GM18505 (cell line): Measurements from ENCODE around the gene CCDC178.

Experiments
- ATAC-seq: cut with Tn5 transposase; IDR thresholded peaks from one replicate; pipeline ENCODE4 v1.9.1; 2021; ENCODE audit not compliant: unreplicated experiment
- POLR2A ChIP-seq: IDR thresholded peaks from 4 replicates; pipeline ENCODE4 v1.6.1; 2011; ENCODE audit warnings: borderline replicate concordance; ENCODE audit not compliant: insufficient read depth, insufficient read length; ENCODE audit errors: extremely low read depth

The CCDC178 gene

DNA sequence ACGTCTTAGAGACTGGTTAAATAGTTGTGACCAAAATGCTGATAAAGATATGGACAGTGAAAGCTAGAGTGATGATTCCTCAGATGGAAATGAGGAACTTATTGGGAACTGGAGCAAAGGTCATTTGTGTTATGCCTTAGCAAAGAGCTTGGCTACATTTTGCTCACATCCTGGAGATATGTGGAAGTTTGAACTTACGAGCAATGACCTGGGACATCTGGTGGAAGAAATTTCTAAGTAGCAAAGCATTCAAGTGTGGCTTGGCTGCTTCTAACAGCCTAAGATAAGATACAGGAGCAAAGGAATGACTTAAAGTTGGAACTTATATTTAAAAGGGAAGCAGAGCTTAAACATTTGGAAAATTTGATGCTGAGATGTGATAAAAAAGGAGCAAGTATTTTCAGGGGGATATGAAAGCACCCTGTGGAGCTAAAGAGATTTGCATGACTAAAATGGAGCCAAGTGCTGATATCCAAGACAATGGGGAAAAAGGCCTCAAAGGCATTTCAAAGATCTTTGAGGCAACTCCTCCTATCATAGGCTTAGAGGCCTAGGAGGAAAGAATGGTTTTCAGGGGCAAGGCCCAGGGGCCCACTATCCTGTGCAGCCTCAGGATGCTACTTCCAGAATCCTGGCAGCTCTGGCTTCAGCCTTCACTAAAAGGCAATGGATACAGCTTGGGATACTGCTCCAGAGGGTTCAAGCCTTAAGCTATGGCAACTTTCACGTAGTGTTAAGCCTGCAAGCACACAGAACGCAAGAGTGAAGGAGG is 543.6 kb downstream of the CCDC178 start:
- no peak for ATAC-seq
- no peak for TF ChIP-seq POLR2A

DNA sequence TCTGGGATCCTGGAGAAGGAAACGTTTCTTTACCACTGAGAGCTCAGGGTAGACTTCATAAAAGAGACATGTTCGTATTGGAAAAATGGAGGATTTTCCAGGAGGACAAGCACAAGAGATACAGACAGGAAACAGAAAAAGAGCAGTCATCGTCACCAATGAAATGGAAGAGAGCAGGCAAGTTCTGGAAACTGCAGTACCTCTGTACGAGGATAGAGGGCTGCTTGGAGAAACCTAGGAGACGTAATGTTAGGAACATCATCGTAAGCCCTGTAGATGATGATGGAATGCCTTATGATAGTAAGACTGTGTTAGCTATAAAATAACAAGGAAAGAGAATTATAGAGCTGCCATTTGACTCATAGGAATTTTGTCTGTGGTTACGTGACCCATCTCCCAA is 546.6 kb downstream of the CCDC178 start:
- no peak for TF ChIP-seq POLR2A
- no peak for ATAC-seq

DNA sequence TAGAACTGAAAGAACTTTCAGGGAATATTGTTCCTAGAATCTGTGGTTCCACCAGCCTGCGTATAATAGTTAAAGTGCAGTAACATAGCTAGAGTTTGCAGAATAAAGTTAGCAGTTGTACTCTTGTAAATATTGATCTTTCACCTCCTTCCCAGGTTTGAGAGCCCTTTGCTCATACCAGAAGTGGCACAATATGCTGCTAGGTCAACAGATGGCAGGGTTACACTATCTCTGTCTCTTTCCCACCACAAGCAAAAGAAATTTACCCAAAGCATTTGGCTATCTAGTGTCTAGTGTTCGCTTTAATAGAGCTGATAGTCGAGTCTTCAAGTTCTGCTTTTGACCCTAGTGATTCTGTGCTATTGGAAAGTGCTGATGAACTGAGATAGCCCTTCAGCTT is 548.7 kb downstream of the CCDC178 start:
- no peak for ATAC-seq
- TF ChIP-seq POLR2A, result no peak

DNA sequence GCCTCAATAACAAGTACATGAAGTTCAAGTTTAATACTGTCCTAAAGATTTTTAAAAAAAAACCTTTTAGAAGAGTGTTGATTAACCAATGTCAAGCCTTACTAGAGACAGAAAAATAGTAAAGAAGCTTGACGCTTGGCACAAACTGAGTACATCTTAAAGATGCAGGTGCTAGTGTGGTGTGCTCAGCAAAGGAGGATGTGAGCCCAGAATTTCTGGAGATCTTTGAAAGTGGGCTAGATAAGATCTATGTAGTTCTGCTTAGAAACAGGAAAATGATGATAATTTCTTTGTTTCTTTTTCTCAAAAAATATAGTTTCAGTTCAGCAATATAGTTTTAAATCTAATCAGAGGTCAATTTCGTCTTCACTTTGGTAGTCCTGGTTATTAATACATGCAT is 549.4 kb downstream of the CCDC178 start:
- TF ChIP-seq POLR2A, result no peak
- ATAC-seq, result peak; percentile 77

DNA sequence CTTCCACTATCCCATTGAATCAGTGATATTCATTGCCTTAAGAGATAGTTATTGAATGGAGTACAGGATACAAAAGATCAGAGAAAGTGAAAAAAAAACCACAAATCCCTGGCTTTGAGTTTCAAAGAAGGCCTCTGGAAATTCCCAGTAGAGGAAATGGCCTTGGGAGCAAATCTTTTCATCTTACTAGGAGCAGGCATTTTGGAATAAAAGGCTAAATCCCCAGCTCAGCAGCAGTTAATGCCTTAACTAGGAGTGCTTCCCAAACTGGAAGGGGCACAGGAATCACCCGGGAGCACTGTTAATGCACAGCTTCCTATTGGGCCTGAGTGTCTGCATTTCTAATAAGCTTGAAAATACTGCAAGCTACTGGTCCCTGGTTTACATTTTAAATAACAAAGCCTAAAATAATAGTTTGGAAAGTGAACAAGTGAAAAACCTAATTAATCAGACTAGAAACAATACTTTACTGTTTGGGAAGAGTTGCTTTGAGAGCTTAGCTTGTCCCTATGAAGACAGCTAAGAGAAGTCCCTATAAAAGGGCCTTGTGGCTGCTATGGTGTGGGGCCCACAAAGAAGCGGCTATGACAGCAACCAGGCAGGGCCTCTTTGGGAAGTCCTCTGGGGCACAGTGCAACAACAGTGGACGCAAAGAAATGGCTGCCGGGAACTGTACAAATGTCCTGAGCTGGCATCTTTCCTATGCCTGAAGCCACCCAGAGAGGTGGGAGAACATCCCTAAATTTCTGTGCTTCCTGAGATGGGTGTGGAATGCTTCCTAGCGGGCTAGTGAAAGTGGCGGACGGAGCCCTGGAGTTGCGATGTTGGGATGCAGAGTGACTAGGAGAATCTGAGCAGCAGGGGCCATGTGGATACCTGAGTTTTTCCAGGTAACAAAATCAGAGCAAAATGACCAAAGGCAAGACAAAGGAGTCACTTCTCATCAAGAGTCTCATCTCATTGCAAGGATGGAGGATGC is 550.6 kb downstream of the CCDC178 start:
- ATAC-seq, result no peak

DNA sequence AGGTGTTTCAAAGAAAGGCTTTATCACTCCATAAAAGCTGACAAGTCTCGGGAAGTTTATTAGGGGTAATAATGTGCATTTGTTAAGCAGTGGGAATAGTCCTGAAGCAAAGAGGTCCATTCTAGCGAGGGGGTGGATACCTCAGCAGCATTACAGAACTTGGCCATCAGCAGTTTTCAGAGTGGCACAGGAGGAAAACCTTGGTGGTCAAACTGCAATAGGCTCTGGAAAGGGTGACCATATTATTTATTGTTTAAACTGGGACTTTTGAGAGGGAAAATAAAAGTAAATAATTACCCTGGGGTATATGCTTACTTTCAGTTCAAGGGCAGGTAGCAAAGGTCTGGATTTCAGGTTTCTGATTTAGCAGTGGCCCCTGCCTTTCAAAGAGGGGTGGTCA is 552.2 kb downstream of the CCDC178 start:
- ATAC-seq, result no peak
- no peak for TF ChIP-seq POLR2A

More for the DNA sequence above, 550.6 kb downstream of the CCDC178 start:
- no peak for TF ChIP-seq POLR2A
